ENCODE measurements around the gene CATSPER4. TPM values are rescaled to one million over a fixed set of nuclear protein-coding genes. Genes with fewer than 3 reads are reported as not detected.
A peak's percentile ranks its signal among the peaks of the same experiment; 100 is the strongest.

CATSPER4 gene
- total RNA-seq, 1 donor from 2014 or later: not detected

DNA sequence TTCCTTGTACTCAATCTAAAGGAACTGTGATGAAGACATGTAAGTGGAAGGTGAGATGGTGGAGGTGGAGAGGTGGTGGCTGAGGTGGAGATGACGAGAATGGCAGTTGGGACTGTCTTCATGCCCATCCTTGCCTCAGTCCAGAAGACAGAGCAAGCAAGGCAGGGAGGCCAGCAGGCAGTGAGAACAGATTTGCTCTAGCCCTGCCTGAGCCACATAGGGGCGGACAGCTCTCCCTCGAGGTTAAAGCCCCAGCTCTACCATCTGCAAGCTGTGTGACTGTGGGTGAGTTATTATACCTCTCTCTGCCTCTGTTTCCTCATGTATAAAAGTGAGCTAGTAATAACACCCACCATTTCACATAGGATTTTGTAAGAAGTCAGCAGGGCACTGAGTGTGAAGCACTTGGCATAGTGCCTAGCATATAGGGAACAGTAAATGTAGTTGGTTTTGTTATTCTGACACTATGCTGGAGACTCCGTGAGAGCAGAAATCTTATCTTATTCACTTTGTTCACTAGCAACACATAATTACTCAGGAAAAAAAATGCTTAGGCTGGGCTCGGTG is 36.4 kb upstream of the CATSPER4 start:
- Histone ChIP-seq H3K4me1 (peaks cover 22% of the 10 kb centered on the region), H3K9me3 (no peaks in the 10 kb centered on the region), H3K27me3 (ENCODE audit: low read depth) (peaks cover 29% of the 10 kb centered on the region), H3K4me3 (no peak overlapping the region), H3K27ac (no peak overlapping the region), H3K36me3 (no peaks in the 10 kb centered on the region)
- peak in 1 of 2 donors; percentile 18 for ATAC-seq
- intact Hi-C loops (cut with DNase I): no loop called here
- DNase-seq: no peak
- TF ChIP-seq, protein P1, sequence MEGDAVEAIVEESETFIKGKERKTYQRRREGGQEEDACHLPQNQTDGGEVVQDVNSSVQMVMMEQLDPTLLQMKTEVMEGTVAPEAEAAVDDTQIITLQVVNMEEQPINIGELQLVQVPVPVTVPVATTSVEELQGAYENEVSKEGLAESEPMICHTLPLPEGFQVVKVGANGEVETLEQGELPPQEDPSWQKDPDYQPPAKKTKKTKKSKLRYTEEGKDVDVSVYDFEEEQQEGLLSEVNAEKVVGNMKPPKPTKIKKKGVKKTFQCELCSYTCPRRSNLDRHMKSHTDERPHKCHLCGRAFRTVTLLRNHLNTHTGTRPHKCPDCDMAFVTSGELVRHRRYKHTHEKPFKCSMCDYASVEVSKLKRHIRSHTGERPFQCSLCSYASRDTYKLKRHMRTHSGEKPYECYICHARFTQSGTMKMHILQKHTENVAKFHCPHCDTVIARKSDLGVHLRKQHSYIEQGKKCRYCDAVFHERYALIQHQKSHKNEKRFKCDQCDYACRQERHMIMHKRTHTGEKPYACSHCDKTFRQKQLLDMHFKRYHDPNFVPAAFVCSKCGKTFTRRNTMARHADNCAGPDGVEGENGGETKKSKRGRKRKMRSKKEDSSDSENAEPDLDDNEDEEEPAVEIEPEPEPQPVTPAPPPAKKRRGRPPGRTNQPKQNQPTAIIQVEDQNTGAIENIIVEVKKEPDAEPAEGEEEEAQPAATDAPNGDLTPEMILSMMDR (IDR thresholded peaks at IDR 0.05): no peak

DNA sequence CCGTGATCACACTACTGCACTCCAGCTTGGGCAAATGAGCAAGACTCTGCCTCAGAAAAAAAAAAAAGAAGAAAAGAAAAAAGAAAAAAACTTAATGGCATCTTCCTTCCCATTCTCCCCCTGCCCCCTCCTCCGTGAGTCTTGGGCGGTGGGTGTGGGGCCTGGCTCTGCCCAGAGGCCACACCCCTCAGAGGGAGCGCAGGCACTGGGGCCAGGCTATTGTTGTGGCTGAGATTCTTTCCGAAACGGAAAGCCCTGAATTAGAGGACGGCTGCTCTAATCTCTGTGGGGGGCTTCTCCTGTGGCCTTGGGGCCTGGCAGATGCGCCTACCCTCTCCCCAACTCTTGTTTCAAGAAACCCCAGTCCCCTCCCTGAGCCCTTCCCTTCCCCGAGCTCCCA is 35.7 kb upstream of the CATSPER4 start:
- Histone ChIP-seq H3K27ac (no peak overlapping the region), H3K4me3 (peak overlapping the region; percentile 3), H3K27me3 (ENCODE audit: low read depth) (peaks cover 32% of the 10 kb centered on the region), H3K4me1 (peaks cover 22% of the 10 kb centered on the region), H3K36me3 (no peaks in the 10 kb centered on the region), H3K9me3 (no peaks in the 10 kb centered on the region)
- intact Hi-C loops (cut with DNase I): no loop called here
- ATAC-seq (peak in 1 of 2 donors; percentile 20), DNase-seq (no peak)
- TF ChIP-seq, protein P1 (IDR thresholded peaks at IDR 0.05): no peak

DNA sequence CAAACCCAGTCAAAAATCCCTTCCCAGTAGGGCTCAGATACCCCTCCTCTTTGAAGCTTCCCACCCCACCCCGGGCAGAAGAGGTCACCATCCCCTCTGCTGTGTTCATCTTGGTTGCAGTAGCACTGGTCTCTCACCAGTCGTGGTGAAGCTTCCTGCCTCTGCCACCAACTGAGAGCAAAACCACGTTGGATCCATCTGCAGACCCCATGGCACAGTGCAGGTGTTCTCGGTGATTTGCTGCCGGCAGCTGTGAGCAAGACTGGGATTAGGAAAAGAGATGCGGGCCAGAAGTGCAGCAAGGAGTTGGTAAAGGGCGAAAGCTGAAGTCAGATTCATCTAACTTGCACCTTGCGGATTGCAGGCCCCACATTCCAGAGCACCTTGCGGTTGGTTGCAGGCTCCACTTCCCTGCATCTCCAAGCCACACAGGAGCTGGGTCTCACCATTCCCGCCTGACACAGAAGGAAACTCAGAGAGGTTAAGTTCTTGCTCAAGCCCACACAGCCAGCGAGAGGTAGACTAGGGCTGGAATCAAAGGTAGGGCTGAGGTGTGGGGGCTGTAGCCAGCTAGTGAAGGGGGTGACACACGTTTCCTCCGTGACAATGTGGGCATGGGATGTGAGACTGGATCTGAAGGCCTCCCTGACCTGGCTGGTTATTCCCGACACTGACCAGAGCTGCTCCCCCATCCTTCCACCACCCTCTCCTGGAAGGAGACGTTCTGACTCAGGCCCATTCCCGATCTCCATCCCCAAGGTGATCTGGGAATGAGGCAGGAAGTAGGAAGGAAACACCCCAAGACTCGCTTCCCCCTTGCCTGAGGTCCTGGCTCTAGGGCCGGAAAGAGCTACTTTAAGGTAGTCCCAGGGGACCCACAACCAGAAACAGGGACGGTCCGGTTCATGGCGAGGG is 34.8 kb upstream of the CATSPER4 start:
- TF ChIP-seq, protein P1 (IDR thresholded peaks at IDR 0.05): no peak
- peak overlapping the region; percentile 27 for H3K27ac ChIP-seq

DNA sequence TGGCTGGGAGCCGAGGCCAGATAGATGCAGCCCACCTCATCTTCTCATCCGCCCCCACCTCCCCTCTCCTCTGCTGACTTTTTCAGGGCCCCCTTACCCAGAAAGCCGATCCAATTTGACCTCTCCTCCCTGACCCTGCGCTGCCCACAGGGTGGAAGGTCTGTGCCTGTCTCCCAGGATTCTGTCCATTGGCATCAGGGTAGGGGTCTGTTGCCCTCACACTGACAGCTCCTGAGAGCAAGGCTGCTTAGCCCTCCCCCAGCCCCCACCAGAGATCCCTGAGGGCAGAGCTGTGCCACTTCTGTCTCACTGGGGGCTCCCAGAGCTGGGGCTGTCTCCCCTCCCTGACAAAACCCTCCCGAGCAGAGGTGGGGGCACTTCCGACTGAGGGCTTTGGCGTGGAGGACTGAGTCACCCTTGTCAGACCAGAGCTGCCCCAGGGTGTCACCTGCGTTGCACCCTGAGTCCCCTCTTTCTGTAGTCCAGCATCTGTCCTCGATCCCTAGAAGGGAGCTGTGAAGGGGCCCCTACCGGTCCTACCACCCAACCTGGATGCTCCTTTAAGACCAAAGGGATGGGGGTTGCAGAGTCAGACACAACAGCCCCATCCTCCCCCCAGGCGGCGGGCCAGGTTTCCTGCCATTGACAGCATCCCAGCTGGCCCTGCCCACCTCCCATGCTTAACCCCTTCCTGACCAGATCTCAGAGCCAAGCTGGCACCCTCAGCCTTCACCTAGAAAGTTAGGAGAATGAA is 33.9 kb upstream of the CATSPER4 start:
- Histone ChIP-seq H3K27ac (peak overlapping the region; percentile 27), H3K27me3 (ENCODE audit: low read depth) (peaks cover 42% of the 10 kb centered on the region), H3K36me3 (no peaks in the 10 kb centered on the region), H3K9me3 (no peaks in the 10 kb centered on the region), H3K4me1 (peaks cover 28% of the 10 kb centered on the region), H3K4me3 (peak overlapping the region; percentile 32)
- ATAC-seq: no peak
- intact Hi-C loops (cut with DNase I): no loop called here
- TF ChIP-seq, protein P1 (IDR thresholded peaks at IDR 0.05): no peak
- no peak for DNase-seq

More for the DNA sequence above, 34.8 kb upstream of the CATSPER4 start:
- peaks cover 34% of the 10 kb centered on the region for H3K27me3 ChIP-seq (ENCODE audit: low read depth)
- H3K36me3 ChIP-seq: no peaks in the 10 kb centered on the region
- peaks cover 22% of the 10 kb centered on the region for H3K4me1 ChIP-seq
- DNase-seq: no peak
- intact Hi-C loops (cut with DNase I): no loop called here
- peak; percentile 21 to 34 for ATAC-seq
- H3K9me3 ChIP-seq: no peaks in the 10 kb centered on the region
- peak overlapping the region; percentile 32 for H3K4me3 ChIP-seq

DNA sequence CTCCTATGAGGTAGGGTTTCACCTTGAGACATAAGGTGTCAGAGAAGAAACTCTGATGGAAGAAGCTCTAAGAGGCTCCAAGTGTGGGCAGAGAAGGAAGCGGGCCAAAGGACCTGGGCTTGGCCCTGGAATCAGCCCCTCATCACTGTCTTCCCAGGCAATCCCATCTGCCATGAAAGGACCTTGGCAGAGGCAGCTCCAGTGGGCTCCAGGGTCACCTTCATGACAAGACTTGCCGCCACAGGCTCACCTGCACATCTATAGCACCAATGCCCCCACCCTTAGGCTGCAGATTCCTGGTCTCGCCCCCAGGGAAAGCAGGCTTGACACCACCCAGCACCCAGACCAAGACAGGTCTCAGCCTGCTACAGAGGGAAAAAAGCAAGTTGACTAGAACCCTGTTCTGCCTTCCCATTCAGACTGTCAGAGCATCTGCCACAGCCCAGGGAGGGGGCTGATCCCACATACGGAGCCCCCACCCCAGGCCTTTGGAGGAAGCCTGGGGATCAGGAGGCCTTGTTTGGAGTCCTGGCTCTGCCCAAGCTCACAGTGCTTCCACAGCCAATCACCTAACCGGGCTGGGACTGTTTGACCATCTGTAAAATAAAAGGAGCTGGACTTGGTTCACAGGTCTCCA is 32.0 kb upstream of the CATSPER4 start:
- intact Hi-C loops (cut with DNase I): no loop called here
- DNase-seq (no peak), ATAC-seq (no peak)
- Histone ChIP-seq H3K27me3 (ENCODE audit: low read depth) (peaks cover 43% of the 10 kb centered on the region), H3K9me3 (no peaks in the 10 kb centered on the region), H3K27ac (no peak overlapping the region), H3K4me3 (peak overlapping the region; percentile 62), H3K36me3 (no peaks in the 10 kb centered on the region), H3K4me1 (peaks cover 37% of the 10 kb centered on the region)
- TF ChIP-seq, protein P1 (IDR thresholded peaks at IDR 0.05): no peak
